CD4-positive, CD25-positive, alpha-beta regulatory T cell (primary cell): ENCODE measurements around the gene POLN. TPM values are rescaled to one million over a fixed set of nuclear protein-coding genes. Genes with fewer than 3 reads are reported as not detected.
"Not testable (repeated sequence)": the region's sequence is repeated elsewhere in the genome, so short reads cannot be mapped to it uniquely, and the experiment has no call there.

ENCODE experiments used
- ATAC-seq, 2 donors: fragments of 150-1000 bp; cut with Tn5 transposase; one replicate each; pipeline ENCODE4 v1.10.0; 2021; ENCODE audit warnings: low read depth in 2 of 2, moderate number of reproducible peaks in 2 of 2, moderate library complexity in 1 of 2
- DNase-seq, 3 donors: peaks; one replicate each; pipeline versions ENCODE4 v3.0.0 to v3.0.0-alpha.2; 2012 to 2022; ENCODE audit warnings: mixed read lengths in 1 of 3
- H3K27ac ChIP-seq: one replicate; pipeline ENCODE4 v1.7.0; 2013; ENCODE audit warnings: mild to moderate bottlenecking, low read length; ENCODE audit not compliant: insufficient read depth, poor library complexity, severe bottlenecking
- H3K27me3 ChIP-seq: one replicate; pipeline ENCODE4 v1.7.0; 2013; ENCODE audit warnings: low read length; ENCODE audit not compliant: control insufficient read depth, insufficient read depth
- H3K36me3 ChIP-seq: one replicate; pipeline ENCODE4 v1.7.0; 2013; ENCODE audit warnings: mild to moderate bottlenecking, low read length, moderate library complexity; ENCODE audit not compliant: control insufficient read depth, insufficient read depth
- H3K4me1 ChIP-seq: 2 replicates; pipeline ENCODE4 v1.7.0; 2013; ENCODE audit warnings: mild to moderate bottlenecking, low read length; ENCODE audit not compliant: insufficient read depth, control insufficient read depth, poor library complexity, severe bottlenecking
- H3K4me3 ChIP-seq: one replicate; pipeline ENCODE4 v1.7.0; 2013; ENCODE audit warnings: low read depth, mild to moderate bottlenecking, low read length, moderate library complexity
- H3K9me3 ChIP-seq, 2 experiments: 1 replicate in 1 of 2; 2 replicates in 1 of 2; pipeline ENCODE4 v1.7.0; 2013; ENCODE audit warnings: low read length in 2 of 2, mild to moderate bottlenecking in 1 of 2, moderate library complexity in 1 of 2; ENCODE audit not compliant: control insufficient read depth in 2 of 2
- H3K27ac Mint-ChIP-seq, 3 donors: one replicate each; pipeline ENCODE4 v1.8.0; 2020 to 2022; ENCODE audit warnings: mild to moderate bottlenecking in 3 of 3, mixed read lengths in 3 of 3, moderate library complexity in 2 of 3
- H3K27me3 Mint-ChIP-seq: one replicate; pipeline ENCODE4 v1.8.0; 2022; ENCODE audit warnings: mild to moderate bottlenecking, mixed read lengths
- H3K36me3 Mint-ChIP-seq: one replicate; pipeline ENCODE4 v1.8.0; 2020; ENCODE audit warnings: mixed read lengths
- H3K4me1 Mint-ChIP-seq, 4 donors: one replicate each; pipeline ENCODE4 v1.8.0; 2020 to 2022; ENCODE audit warnings: mixed read lengths in 4 of 4, mild to moderate bottlenecking in 1 of 4
- H3K4me3 Mint-ChIP-seq, 4 donors: one replicate each; pipeline ENCODE4 v1.8.0; 2020 to 2022; ENCODE audit warnings: mild to moderate bottlenecking in 4 of 4, mixed read lengths in 4 of 4, moderate library complexity in 3 of 4
- H3K9me3 Mint-ChIP-seq, 7 donors: one replicate each; pipeline ENCODE4 v1.8.0; 2020 to 2022; ENCODE audit warnings: mixed read lengths in 7 of 7, mild to moderate bottlenecking in 3 of 7, moderate library complexity in 2 of 7
- polyA plus RNA-seq, 4 donors: library from polyadenylated mRNA; unstranded; fragments of 300-500 nt; fragmentation: Illumina TruSeq; gene quantifications; one replicate each; pipeline ENCODE4 v1.2.3, GENCODE V29; 2021
- total RNA-seq: library from RNA; stranded (reverse); gene quantifications from one replicate; pipeline ENCODE4 v1.2.3, GENCODE V29; 2022

Gene POLN
- total and polyA plus RNA-seq, 5 donors from 2014 or later, result 0.46 to 4.9 (median 0.94) TPM

DNA sequence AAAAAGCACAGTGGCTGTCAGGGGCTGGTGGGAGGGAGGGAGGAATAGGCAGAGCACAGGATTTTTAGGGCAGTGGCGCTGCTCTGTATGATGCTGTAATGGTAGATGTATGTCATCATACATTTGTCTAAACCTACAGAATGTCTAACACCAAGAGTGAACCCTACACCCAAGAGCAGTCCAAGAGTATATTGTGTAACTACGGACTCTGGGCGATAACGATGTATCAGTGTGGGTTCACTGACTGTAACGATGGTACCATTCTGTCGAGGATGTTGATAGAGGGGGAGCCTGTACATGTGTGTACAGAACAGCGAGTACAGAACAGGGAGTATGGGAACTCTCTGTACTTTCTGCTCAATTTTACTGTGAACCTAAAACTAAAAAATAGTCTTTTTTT lies 76.5 kb downstream of the POLN start:
- Histone ChIP-seq H3K27ac (no peak overlapping the region), H3K4me1 (no peaks in the 10 kb centered on the region), H3K4me3 (no peak overlapping the region), H3K27me3 (no peaks in the 10 kb centered on the region), H3K9me3 (no peaks in the 10 kb centered on the region), H3K36me3 (no peaks in the 10 kb centered on the region)
- DNase-seq (no peak), ATAC-seq (no peak)
- H3K4me1 Mint-ChIP-seq, result peaks cover 0 to 3% (median 1%) of the 10 kb centered on the region in 4 donors
- peaks cover 20% of the 10 kb centered on the region for H3K36me3 Mint-ChIP-seq
- H3K4me3 Mint-ChIP-seq, result no peak overlapping the region
- H3K9me3 Mint-ChIP-seq, result no peaks in the 10 kb centered on the region
- H3K27ac Mint-ChIP-seq, result no peak overlapping the region
- H3K27me3 Mint-ChIP-seq, result no peaks in the 10 kb centered on the region

DNA sequence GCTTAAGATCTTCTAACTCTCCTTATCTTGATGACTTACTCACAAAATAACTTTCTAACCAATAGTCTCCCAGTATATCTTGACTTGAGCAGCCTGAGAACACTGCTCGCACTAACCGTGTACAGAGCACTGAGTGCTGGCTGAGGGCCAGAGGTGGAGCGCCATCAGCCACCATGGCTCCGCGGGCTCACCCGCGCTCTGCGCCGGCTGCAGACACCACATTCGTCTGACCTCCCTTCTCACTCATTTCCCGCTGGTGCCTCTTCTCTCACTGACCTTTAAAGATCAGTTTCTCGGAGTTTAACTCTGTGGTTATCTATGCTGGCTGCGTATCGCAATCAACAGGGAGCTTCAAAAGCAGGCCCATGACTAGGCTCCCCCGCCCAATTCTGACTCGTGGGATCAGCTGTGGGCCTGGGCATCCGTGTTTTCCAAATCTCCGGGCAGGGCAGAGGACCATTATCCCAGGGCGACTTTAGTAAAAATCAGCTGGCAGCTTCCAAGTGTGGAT lies 78.6 kb downstream of the POLN start:
- no peaks in the 10 kb centered on the region for H3K4me1 Mint-ChIP-seq

DNA sequence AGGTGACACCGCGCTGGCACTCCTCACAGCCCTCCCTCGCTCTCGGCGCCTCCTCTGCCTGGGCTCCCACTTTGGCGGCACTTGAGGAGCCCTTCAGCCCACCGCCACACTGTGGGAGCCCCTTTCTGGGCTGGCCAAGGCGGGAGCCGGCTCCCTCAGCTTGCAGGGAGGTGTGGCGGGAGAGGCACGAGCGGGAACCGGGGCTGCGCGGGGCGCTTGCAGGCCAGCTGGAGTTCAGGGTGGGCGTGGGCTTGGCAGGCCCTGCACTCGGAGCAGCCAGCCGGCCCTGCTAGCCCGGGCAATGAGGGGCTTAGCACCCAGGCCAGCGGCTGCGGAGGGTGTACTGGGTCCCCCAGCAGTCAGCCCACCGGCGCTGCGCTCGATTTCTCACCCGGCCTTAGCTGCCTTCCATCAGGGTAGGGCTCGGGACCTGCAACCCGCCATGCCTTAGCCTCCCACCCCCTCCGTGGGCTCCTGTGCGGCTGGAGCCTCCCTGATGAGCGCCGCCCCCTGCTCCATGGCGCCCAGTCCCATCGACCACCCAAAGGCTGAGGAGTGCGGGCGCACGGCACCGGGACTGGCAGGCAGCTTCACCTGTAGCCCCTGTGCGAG lies 80.7 kb downstream of the POLN start:
- not testable (repeated sequence) for H3K27ac ChIP-seq, H3K36me3 Mint-ChIP-seq, H3K36me3 ChIP-seq, H3K9me3 ChIP-seq, H3K27me3 ChIP-seq, H3K4me3 ChIP-seq, DNase-seq, H3K4me1 Mint-ChIP-seq, H3K4me3 Mint-ChIP-seq, H3K9me3 Mint-ChIP-seq, H3K27me3 Mint-ChIP-seq, H3K4me1 ChIP-seq, ATAC-seq
- H3K27ac Mint-ChIP-seq, result peak overlapping the region in 1 of 3 donors; percentile 25

More for the DNA sequence above, 78.6 kb downstream of the POLN start:
- no peak overlapping the region for H3K27ac ChIP-seq
- H3K27me3 Mint-ChIP-seq, result no peaks in the 10 kb centered on the region
- ATAC-seq (no peak), DNase-seq (peak in 1 of 3 donors; percentile 18)
- no peaks in the 10 kb centered on the region for H3K9me3 Mint-ChIP-seq
- no peaks in the 10 kb centered on the region for H3K9me3 ChIP-seq
- H3K4me3 Mint-ChIP-seq, result no peak overlapping the region
- peaks cover 17% of the 10 kb centered on the region for H3K36me3 Mint-ChIP-seq
- no peaks in the 10 kb centered on the region for H3K36me3 ChIP-seq
- H3K4me1 ChIP-seq, result no peaks in the 10 kb centered on the region
- no peaks in the 10 kb centered on the region for H3K27me3 ChIP-seq
- no peak overlapping the region for H3K27ac Mint-ChIP-seq
- H3K4me3 ChIP-seq, result no peak overlapping the region

DNA sequence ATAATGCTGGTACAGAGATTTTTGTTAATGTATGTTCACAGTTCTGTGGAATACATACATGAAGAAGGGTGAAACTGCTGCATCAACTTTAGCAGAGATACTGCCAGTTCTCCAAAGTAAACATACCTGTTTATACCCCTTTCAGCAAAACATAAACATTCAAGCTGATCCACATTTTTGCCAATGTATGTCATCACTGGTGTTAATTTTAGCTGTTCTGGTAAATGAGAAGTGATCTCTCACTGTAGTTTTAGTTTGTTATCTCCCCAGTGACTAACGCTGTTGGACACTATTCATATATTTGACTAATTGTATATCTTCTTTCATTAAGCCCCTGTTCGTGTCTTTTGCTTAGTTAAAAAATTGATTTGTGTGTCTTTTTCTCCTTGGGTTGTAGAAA lies 82.0 kb downstream of the POLN start:
- H3K4me1 ChIP-seq, result no peaks in the 10 kb centered on the region
- no peaks in the 10 kb centered on the region for H3K27me3 ChIP-seq
- Mint-ChIP-seq H3K27ac (no peak overlapping the region), H3K4me3 (no peak overlapping the region), H3K36me3 (peaks cover 5% of the 10 kb centered on the region), H3K27me3 (no peaks in the 10 kb centered on the region), H3K9me3 (peaks cover 0 to 2% (median 0%) of the 10 kb centered on the region in 7 donors), H3K4me1 (no peaks in the 10 kb centered on the region)
- no peak overlapping the region for H3K27ac ChIP-seq
- no peaks in the 10 kb centered on the region for H3K36me3 ChIP-seq
- no peak overlapping the region for H3K4me3 ChIP-seq
- no peak for ATAC-seq
- no peaks in the 10 kb centered on the region for H3K9me3 ChIP-seq
- DNase-seq, result no peak

DNA sequence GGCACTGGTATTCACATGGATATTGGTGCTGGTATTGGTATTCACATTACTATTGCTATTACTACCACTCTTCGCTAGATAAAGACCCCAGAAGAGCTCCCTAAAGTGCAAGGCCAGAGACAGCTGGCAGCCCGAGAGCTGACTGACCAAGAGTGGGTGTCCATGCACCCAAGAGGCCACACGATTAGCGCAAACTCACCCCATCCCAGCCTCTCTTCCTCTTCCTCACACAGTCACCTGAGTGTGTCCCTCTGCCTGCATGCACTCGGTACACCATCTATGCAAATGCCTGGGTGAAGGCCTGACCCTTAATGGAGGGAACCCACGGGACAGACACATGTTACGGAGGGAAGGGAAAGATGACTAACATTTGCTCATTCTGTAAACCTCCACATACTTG lies 86.7 kb downstream of the POLN start:
- Mint-ChIP-seq H3K4me3 (no peak overlapping the region), H3K9me3 (peaks cover 0 to 4% (median 3%) of the 10 kb centered on the region in 7 donors), H3K36me3 (peaks cover 6% of the 10 kb centered on the region), H3K27me3 (no peaks in the 10 kb centered on the region), H3K4me1 (no peaks in the 10 kb centered on the region), H3K27ac (no peak overlapping the region)
- Histone ChIP-seq H3K9me3 (no peaks in the 10 kb centered on the region), H3K27ac (no peak overlapping the region), H3K27me3 (no peaks in the 10 kb centered on the region), H3K4me1 (no peaks in the 10 kb centered on the region), H3K4me3 (no peak overlapping the region), H3K36me3 (no peaks in the 10 kb centered on the region)
- DNase-seq (no peak), ATAC-seq (no peak)

DNA sequence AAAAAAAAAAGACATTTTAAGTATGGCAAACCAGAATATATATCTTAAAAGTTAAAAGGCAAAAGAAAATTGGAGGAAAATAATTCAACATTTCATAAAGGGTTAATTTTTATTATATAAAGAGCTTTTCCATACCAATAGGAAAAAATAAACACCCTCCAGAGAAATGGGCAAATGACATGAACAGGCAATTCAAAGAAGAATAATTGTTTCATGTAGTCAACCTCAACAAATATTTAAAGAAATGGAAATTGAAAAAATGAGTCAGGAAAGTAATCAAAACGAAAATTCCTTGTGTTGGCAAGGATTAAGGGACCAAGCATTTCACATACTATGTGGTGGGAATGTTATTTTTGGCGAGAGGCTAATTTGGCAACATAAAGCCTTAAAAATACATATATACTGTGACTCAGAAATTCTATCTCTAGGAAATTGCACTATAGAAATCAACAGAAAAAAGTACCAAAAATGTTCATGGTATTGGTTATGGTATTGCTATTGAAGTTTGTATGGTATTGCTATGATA lies 87.6 kb downstream of the POLN start:
- no peak overlapping the region for H3K4me3 Mint-ChIP-seq
- H3K4me1 Mint-ChIP-seq, result no peaks in the 10 kb centered on the region
- no peak overlapping the region for H3K27ac Mint-ChIP-seq
- H3K27me3 Mint-ChIP-seq, result no peaks in the 10 kb centered on the region
- no peaks in the 10 kb centered on the region for H3K36me3 ChIP-seq
- H3K9me3 Mint-ChIP-seq, result peaks cover 0 to 4% (median 3%) of the 10 kb centered on the region in 7 donors
- no peak overlapping the region for H3K27ac ChIP-seq
- no peaks in the 10 kb centered on the region for H3K4me1 ChIP-seq
- DNase-seq (no peak), ATAC-seq (no peak)
- H3K36me3 Mint-ChIP-seq, result peaks cover 6% of the 10 kb centered on the region
- H3K9me3 ChIP-seq, result no peaks in the 10 kb centered on the region
- no peaks in the 10 kb centered on the region for H3K27me3 ChIP-seq
- no peak overlapping the region for H3K4me3 ChIP-seq

DNA sequence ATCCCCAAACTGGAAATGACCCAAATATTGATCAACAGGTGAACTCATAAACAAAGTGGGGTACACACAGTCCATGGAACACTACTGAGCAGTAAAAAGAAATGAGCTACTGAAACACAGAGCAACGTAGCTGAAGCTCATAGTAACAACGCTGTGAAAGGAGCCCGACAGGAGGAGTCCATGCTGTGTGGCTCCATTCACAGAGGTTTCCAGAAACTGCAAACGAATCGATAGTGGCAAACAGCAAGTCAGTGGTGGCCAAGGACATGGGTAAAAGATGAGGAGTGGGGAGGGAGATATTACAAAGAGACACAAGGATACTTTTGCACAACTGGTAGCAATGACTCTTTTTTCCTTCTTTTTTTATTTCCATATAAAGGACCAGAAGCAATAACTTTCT lies 90.4 kb downstream of the POLN start:
- Histone ChIP-seq H3K4me1 (no peaks in the 10 kb centered on the region), H3K36me3 (no peaks in the 10 kb centered on the region), H3K27ac (no peak overlapping the region), H3K9me3 (no peaks in the 10 kb centered on the region), H3K27me3 (no peaks in the 10 kb centered on the region), H3K4me3 (no peak overlapping the region)
- Mint-ChIP-seq H3K4me1 (no peaks in the 10 kb centered on the region), H3K36me3 (peaks cover 2% of the 10 kb centered on the region), H3K9me3 (peaks cover 0 to 4% (median 3%) of the 10 kb centered on the region in 7 donors), H3K4me3 (no peak overlapping the region), H3K27me3 (no peaks in the 10 kb centered on the region), H3K27ac (no peak overlapping the region)
- no peak for ATAC-seq
- DNase-seq, result no peak

DNA sequence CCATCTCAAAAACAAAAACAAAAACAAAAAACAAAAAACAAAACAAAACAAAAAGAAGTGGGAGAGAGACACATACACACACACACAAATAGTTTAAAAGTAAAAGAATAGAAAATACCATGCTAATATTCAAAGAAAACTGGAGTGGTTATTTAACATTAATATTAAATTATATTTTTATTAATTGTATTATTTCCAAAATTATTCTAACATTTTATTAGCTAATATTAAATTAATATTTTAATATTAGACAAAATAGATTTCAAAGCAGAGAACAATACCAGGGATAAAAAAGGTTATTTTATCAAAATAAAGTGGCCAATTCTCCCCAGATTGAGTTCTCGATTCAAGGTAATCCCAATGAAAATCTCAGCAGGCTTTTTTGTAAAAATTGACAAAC lies 91.8 kb downstream of the POLN start:
- H3K36me3 ChIP-seq, result no peaks in the 10 kb centered on the region
- H3K27me3 ChIP-seq, result no peaks in the 10 kb centered on the region
- Mint-ChIP-seq H3K27me3 (no peaks in the 10 kb centered on the region), H3K9me3 (peaks cover 0 to 4% (median 2%) of the 10 kb centered on the region in 7 donors), H3K4me3 (no peak overlapping the region), H3K36me3 (peaks cover 2% of the 10 kb centered on the region), H3K27ac (no peak overlapping the region), H3K4me1 (no peaks in the 10 kb centered on the region)
- H3K4me3 ChIP-seq, result no peak overlapping the region
- no peak for DNase-seq
- H3K4me1 ChIP-seq, result no peaks in the 10 kb centered on the region
- H3K27ac ChIP-seq, result no peak overlapping the region
- no peak for ATAC-seq
- no peaks in the 10 kb centered on the region for H3K9me3 ChIP-seq
